Hepatocyte (in vitro differentiated cells): Measurements from ENCODE around the gene EEFSEC. TPM values are rescaled to one million over a fixed set of nuclear protein-coding genes. Genes with fewer than 3 reads are reported as not detected.

Experiments used
- DNase-seq: peaks from one replicate; pipeline ENCODE4 v3.0.0-alpha.2; 2016; ENCODE audit warnings: low spot score
- H2AFZ ChIP-seq: fragments of 200-600 bp; sonication (generic); 2 replicates; pipeline ENCODE4 v1.6.0; 2016; ENCODE audit warnings: antibody characterized with exemption, mild to moderate bottlenecking
- H3K27ac ChIP-seq: fragments of 200-600 bp; sonication (generic); 2 replicates; pipeline ENCODE4 v1.5.1; 2016; ENCODE audit warnings: mild to moderate bottlenecking
- H3K27me3 ChIP-seq: fragments of 200-600 bp; sonication (generic); 2 replicates; pipeline ENCODE4 v1.6.1; 2016
- H3K36me3 ChIP-seq: fragments of 200-600 bp; sonication (generic); replicated peaks from 2 replicates; pipeline ENCODE4 v1.5.1; 2016; ENCODE audit warnings: low read depth; ENCODE audit not compliant: insufficient read depth
- H3K4me1 ChIP-seq: fragments of 200-600 bp; sonication (generic); 2 replicates; pipeline ENCODE4 v1.5.1; 2016; ENCODE audit warnings: mild to moderate bottlenecking, moderate library complexity; ENCODE audit not compliant: insufficient read depth
- H3K4me2 ChIP-seq: fragments of 200-600 bp; sonication (generic); 2 replicates; pipeline ENCODE4 v1.6.0; 2016
- H3K4me3 ChIP-seq: fragments of 200-600 bp; sonication (generic); 2 replicates; pipeline ENCODE4 v1.5.1; 2016; ENCODE audit warnings: mild to moderate bottlenecking
- H3K79me2 ChIP-seq: fragments of 200-600 bp; sonication (generic); 2 replicates; pipeline ENCODE4 v1.6.0; 2017; ENCODE audit warnings: mild to moderate bottlenecking
- H3K9me2 ChIP-seq: fragments of 200-600 bp; sonication (generic); replicated peaks from 2 replicates; pipeline ENCODE4 v1.6.0; 2017; ENCODE audit warnings: mild to moderate bottlenecking; ENCODE audit not compliant: insufficient read depth
- H3K9me3 ChIP-seq: fragments of 200-600 bp; sonication (generic); 2 replicates; pipeline ENCODE4 v1.5.1; 2016; ENCODE audit warnings: low read depth, mild to moderate bottlenecking
- H4K20me1 ChIP-seq: fragments of 200-600 bp; sonication (generic); 2 replicates; pipeline ENCODE4 v1.6.0; 2016; ENCODE audit warnings: mild to moderate bottlenecking; ENCODE audit not compliant: insufficient read depth, poor library complexity, severe bottlenecking
- CTCF ChIP-seq: fragments of 200-600 bp; sonication (generic); IDR thresholded peaks from 2 replicates; pipeline ENCODE4 v1.5.1; 2016; ENCODE audit warnings: antibody characterized with exemption, mild to moderate bottlenecking; ENCODE audit not compliant: poor library complexity
- EZH2 ChIP-seq: fragments of 200-600 bp; sonication (generic); IDR thresholded peaks from 2 replicates; pipeline ENCODE4 v1.6.1; 2016; ENCODE audit warnings: antibody characterized with exemption, mild to moderate bottlenecking, borderline replicate concordance
- EZH2phosphoT487 ChIP-seq: fragments of 200-600 bp; sonication (generic); IDR thresholded peaks from one replicate; pipeline ENCODE4 v1.6.1; 2018; ENCODE audit warnings: antibody characterized with exemption, mild to moderate bottlenecking, low read depth, moderate library complexity; ENCODE audit not compliant: unreplicated experiment, severe bottlenecking
- WGBS: methylation state at CpG from one replicate; pipeline ENCODE4 v1.1.6; 2016; ENCODE audit warnings: low lambda C conversion rate; ENCODE audit errors: missing lambda C conversion rate; 5-methylcytosine and 5-hydroxymethylcytosine counted together
- polyA plus RNA-seq: library from polyadenylated mRNA; unstranded; fragments of >200 nt; fragmentation: Nextera tagmentation; extraction: Ambion mirVana; gene quantifications from 2 replicates; pipeline ENCODE4 v1.2.1, GENCODE V29; 2016
- total RNA-seq: library from RNA; depleted of rRNA; stranded (reverse); fragments of >200 nt; gene quantifications from 2 replicates; pipeline ENCODE4 v1.2.3, GENCODE V29; 2014

The EEFSEC gene
- total and polyA plus RNA-seq, 2 experiments from 2014 or later, result 9.8 to 17.5 TPM

GRCh38 chr3:128453501-128454309 is 300.4 kb downstream of the EEFSEC start:
- TF ChIP-seq CTCF (no peak), EZH2 (no peak), EZH2phosphoT487 (no peak)
- WGBS, result 89% methylated on average over 16 of the region's 21 CpGs
- no peak overlapping the region for H3K4me2 ChIP-seq

GRCh38 chr3:128454310-128454618 is 301.0 kb downstream of the EEFSEC start:
- Histone ChIP-seq H2AFZ (no peak overlapping the region), H3K79me2 (no peaks in the 10 kb centered on the region)
- WGBS, result 81% methylated on average over 2 of the region's 2 CpGs

More at GRCh38 chr3:128453501-128454309, 300.4 kb downstream of the EEFSEC start:
- no peak overlapping the region for H3K27ac ChIP-seq
- H3K27me3 ChIP-seq, result peaks cover 4% of the 10 kb centered on the region
- H4K20me1 ChIP-seq, result no peaks in the 10 kb centered on the region
- no peak for DNase-seq
- H3K9me2 ChIP-seq, result no peaks in the 10 kb centered on the region
- H3K9me3 ChIP-seq, result no peaks in the 10 kb centered on the region
- no peaks in the 10 kb centered on the region for H3K36me3 ChIP-seq
- no peak overlapping the region for H2AFZ ChIP-seq
- H3K79me2 ChIP-seq, result no peaks in the 10 kb centered on the region
- no peak overlapping the region for H3K4me3 ChIP-seq
- H3K4me1 ChIP-seq, result no peaks in the 10 kb centered on the region

GRCh38 chr3:128455116-128455515 is 301.8 kb downstream of the EEFSEC start:
- no peaks in the 10 kb centered on the region for H3K79me2 ChIP-seq
- no peaks in the 10 kb centered on the region for H3K36me3 ChIP-seq
- no peak overlapping the region for H3K4me2 ChIP-seq
- H4K20me1 ChIP-seq, result no peaks in the 10 kb centered on the region
- no peaks in the 10 kb centered on the region for H3K9me3 ChIP-seq
- no peak overlapping the region for H2AFZ ChIP-seq
- H3K27me3 ChIP-seq, result peaks cover 4% of the 10 kb centered on the region
- DNase-seq, result no peak
- H3K4me3 ChIP-seq, result no peak overlapping the region
- TF ChIP-seq CTCF (no peak), EZH2 (no peak), EZH2phosphoT487 (no peak)
- 84% methylated on average over 5 of the region's 5 CpGs for WGBS
- H3K27ac ChIP-seq, result no peak overlapping the region
- H3K9me2 ChIP-seq, result no peaks in the 10 kb centered on the region
- H3K4me1 ChIP-seq, result no peaks in the 10 kb centered on the region

More at GRCh38 chr3:128454310-128454618, 301.0 kb downstream of the EEFSEC start:
- H3K27me3 ChIP-seq, result peaks cover 4% of the 10 kb centered on the region
- TF ChIP-seq CTCF (no peak), EZH2 (no peak), EZH2phosphoT487 (no peak)
- H3K36me3 ChIP-seq, result no peaks in the 10 kb centered on the region
- no peaks in the 10 kb centered on the region for H3K4me1 ChIP-seq
- H4K20me1 ChIP-seq, result no peaks in the 10 kb centered on the region
- H3K4me2 ChIP-seq, result no peak overlapping the region
- no peak overlapping the region for H3K27ac ChIP-seq
- no peaks in the 10 kb centered on the region for H3K9me2 ChIP-seq
- no peak overlapping the region for H3K4me3 ChIP-seq
- DNase-seq, result no peak
- no peaks in the 10 kb centered on the region for H3K9me3 ChIP-seq
